Fibroblast of lung (primary cell): Measurements from ENCODE around the gene SLC22A12.

ENCODE experiments used
- CTCF ChIP-seq, 2 donors: IDR thresholded peaks in 1 of 2; conservative IDR thresholded peaks in 1 of 2; 1 replicate in 1 of 2; 2 replicates in 1 of 2; pipeline ENCODE4 v1.5.1; 2011 to 2012; ENCODE audit warnings: low read length in 2 of 2, control low read depth in 1 of 2, inconsistent platforms in 1 of 2, low read depth in 1 of 2, mild to moderate bottlenecking in 1 of 2
- EZH2 ChIP-seq: IDR thresholded peaks from 2 replicates; pipeline ENCODE4 v1.5.1; 2012; ENCODE audit warnings: low read length, control low read depth, mild to moderate bottlenecking; ENCODE audit errors: missing control alignments

- TF ChIP-seq CTCF (conservative IDR thresholded peaks at IDR 0.05 in 1 of 2, IDR thresholded peaks at IDR 0.05 in 1 of 2; ENCODE audit: low read depth in 1 of 2, low read length in 2 of 2), result peak; percentile 41 to 59
- TF ChIP-seq EZH2, result no peak
Measured at GRCh38 chr11:64650923-64651523, 60.0 kb downstream of the SLC22A12 start.
